Fibroblast of lung (primary cell): ENCODE measurements around the gene GSG1L.

ENCODE experiments used
- EZH2 ChIP-seq: IDR thresholded peaks from 2 replicates; pipeline ENCODE4 v1.5.1; 2012; ENCODE audit warnings: low read length, control low read depth, mild to moderate bottlenecking; ENCODE audit errors: missing control alignments
- TF ChIP-seq, protein P1 (sequence below), 2 donors: IDR thresholded peaks in 1 of 2; conservative IDR thresholded peaks in 1 of 2; 1 replicate in 1 of 2; 2 replicates in 1 of 2; pipeline ENCODE4 v1.5.1; 2011 to 2012; ENCODE audit warnings: low read length in 2 of 2, control low read depth in 1 of 2, inconsistent platforms in 1 of 2, low read depth in 1 of 2, mild to moderate bottlenecking in 1 of 2

DNA sequence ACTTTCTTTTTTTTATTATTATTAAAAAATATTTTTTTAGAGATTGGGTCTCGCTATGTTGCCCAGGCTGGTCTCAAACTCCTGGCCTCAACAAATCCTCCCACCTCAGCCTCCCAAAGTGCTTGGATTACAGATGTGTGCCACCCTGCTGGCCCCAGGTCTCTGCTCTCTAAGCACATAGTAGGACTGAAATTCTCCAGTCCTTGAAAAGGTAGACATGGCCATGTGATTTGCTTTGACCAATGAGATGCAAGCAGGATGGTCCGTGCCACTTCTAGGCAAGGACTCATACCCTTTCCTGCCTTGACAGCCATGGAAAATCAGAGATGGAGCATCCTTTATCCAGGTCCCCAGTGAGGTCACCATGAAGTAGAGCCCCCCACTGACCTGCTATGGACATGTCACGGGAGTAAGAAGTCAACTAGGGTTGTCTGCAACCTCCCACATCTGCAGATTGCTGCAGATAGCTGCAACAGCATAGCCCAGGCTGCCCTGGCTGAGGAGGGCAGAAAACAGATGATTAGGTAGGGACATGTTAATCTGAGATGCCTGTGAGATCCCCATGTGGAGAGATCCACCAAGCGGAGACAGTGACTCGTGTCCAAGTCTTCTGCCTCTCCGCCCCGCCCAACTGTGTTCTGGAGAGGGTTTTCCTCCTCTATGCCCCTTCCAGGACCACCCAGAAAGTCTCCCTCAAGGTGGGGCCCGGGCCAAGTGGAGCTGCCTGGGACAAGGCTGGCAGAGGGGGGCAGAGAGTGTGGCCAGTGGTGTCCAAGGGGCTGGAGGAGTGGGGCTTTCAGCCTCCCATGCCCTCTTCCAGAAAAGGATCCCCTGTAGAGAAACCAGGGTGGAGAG lies 11.0 kb downstream of the GSG1L start:
- TF ChIP-seq, protein P1, sequence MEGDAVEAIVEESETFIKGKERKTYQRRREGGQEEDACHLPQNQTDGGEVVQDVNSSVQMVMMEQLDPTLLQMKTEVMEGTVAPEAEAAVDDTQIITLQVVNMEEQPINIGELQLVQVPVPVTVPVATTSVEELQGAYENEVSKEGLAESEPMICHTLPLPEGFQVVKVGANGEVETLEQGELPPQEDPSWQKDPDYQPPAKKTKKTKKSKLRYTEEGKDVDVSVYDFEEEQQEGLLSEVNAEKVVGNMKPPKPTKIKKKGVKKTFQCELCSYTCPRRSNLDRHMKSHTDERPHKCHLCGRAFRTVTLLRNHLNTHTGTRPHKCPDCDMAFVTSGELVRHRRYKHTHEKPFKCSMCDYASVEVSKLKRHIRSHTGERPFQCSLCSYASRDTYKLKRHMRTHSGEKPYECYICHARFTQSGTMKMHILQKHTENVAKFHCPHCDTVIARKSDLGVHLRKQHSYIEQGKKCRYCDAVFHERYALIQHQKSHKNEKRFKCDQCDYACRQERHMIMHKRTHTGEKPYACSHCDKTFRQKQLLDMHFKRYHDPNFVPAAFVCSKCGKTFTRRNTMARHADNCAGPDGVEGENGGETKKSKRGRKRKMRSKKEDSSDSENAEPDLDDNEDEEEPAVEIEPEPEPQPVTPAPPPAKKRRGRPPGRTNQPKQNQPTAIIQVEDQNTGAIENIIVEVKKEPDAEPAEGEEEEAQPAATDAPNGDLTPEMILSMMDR (conservative IDR thresholded peaks at IDR 0.05 in 1 of 2, IDR thresholded peaks at IDR 0.05 in 1 of 2; ENCODE audit: low read depth in 1 of 2, low read length in 2 of 2) = no peak
- no peak for TF ChIP-seq EZH2
